ENCODE data around the gene ERI3.

Gene ERI3

GRCh38 chr1:44303532-44303931 lies 51.5 kb downstream of the ERI3 start:
- no peak overlapping the region for H3K4me3 ChIP-seq (ENCODE audit: low read depth, low read length)
- no peak for TF ChIP-seq CTCF (IDR thresholded peaks at IDR 0.05; ENCODE audit: low read depth, low read length)

GRCh38 chr1:44302541-44302940 lies 52.5 kb downstream of the ERI3 start:
- no peak for TF ChIP-seq CTCF (IDR thresholded peaks at IDR 0.05; ENCODE audit: low read depth, low read length)
- H3K4me3 ChIP-seq (ENCODE audit: low read depth, low read length), result no peak overlapping the region

GRCh38 chr1:44301442-44301841 lies 53.6 kb downstream of the ERI3 start:
- TF ChIP-seq CTCF (IDR thresholded peaks at IDR 0.05; ENCODE audit: low read depth, low read length), result no peak
- no peak overlapping the region for H3K4me3 ChIP-seq (ENCODE audit: low read depth, low read length)

GRCh38 chr1:44300852-44301251 lies 54.2 kb downstream of the ERI3 start:
- no peak for TF ChIP-seq CTCF (IDR thresholded peaks at IDR 0.05; ENCODE audit: low read depth, low read length)
- no peak overlapping the region for H3K4me3 ChIP-seq (ENCODE audit: low read depth, low read length)

- no peak for TF ChIP-seq CTCF (IDR thresholded peaks at IDR 0.05; ENCODE audit: low read depth, low read length)
Observed at GRCh38 chr1:44297695-44298400, 57.2 kb downstream of the ERI3 start.

GRCh38 chr1:44296806-44297205 lies 58.3 kb downstream of the ERI3 start:
- no peak for TF ChIP-seq CTCF (IDR thresholded peaks at IDR 0.05; ENCODE audit: low read depth, low read length)
- H3K4me3 ChIP-seq (ENCODE audit: low read depth, low read length), result no peak overlapping the region

More at GRCh38 chr1:44297695-44298400, 57.2 kb downstream of the ERI3 start:
- no peak overlapping the region for H3K4me3 ChIP-seq (ENCODE audit: low read depth, low read length)

- no peak for TF ChIP-seq CTCF (IDR thresholded peaks at IDR 0.05; ENCODE audit: low read depth, low read length)
Observed at GRCh38 chr1:44296086-44296485, 59.0 kb downstream of the ERI3 start.

More at GRCh38 chr1:44296086-44296485, 59.0 kb downstream of the ERI3 start:
- H3K4me3 ChIP-seq (ENCODE audit: low read depth, low read length), result no peak overlapping the region
